ENCODE data around the gene GGT7.

GGT7 gene

GRCh38 chr20:34848597-34848996 is 24.1 kb downstream of the GGT7 start:
- no peaks in the 10 kb centered on the region for H3K4me1 ChIP-seq
- H3K9me3 ChIP-seq, result no peaks in the 10 kb centered on the region
- in situ Hi-C loops (cut with MboI; ENCODE audit: low sequenced_read_pairs), result no loop called here
- no peaks in the 10 kb centered on the region for H3K27me3 ChIP-seq (ENCODE audit: low read depth)
- peaks cover 52% of the 10 kb centered on the region for H3K36me3 ChIP-seq (replicated peaks)
- no peak for DNase-seq (ENCODE audit: low spot score in 2 of 2)
- no peak overlapping the region for H3K4me3 ChIP-seq

GRCh38 chr20:34843421-34843820 is 29.2 kb downstream of the GGT7 start:
- DNase-seq (ENCODE audit: low spot score in 2 of 2), result no peak
- no peak overlapping the region for H3K4me3 ChIP-seq
- no peaks in the 10 kb centered on the region for H3K9me3 ChIP-seq
- no peaks in the 10 kb centered on the region for H3K27me3 ChIP-seq (ENCODE audit: low read depth)
- H3K4me1 ChIP-seq, result no peaks in the 10 kb centered on the region
- in situ Hi-C loops (cut with MboI; ENCODE audit: low sequenced_read_pairs), result no loop called here
- peaks cover 14% of the 10 kb centered on the region for H3K36me3 ChIP-seq (replicated peaks)

GRCh38 chr20:34842143-34842542 is 30.5 kb downstream of the GGT7 start:
- H3K9me3 ChIP-seq, result no peaks in the 10 kb centered on the region
- in situ Hi-C loops (cut with MboI; ENCODE audit: low sequenced_read_pairs), result no loop called here

GRCh38 chr20:34834459-34834893 is 38.2 kb downstream of the GGT7 start:
- in situ Hi-C loops (cut with MboI; ENCODE audit: low sequenced_read_pairs), result loop anchor here (5.0 to 10.0 kb wide), 2 partner anchors 370 to 433 kb away; no protein-coding TSS in a partner anchor
- Histone ChIP-seq H3K4me3 (no peak overlapping the region), H3K4me1 (peaks cover 7% of the 10 kb centered on the region), H3K9me3 (no peaks in the 10 kb centered on the region), H3K27me3 (ENCODE audit: low read depth) (peaks cover 3% of the 10 kb centered on the region), H3K36me3 (replicated peaks) (no peaks in the 10 kb centered on the region)
- peak in 1 of 2 experiments; percentile 74 for DNase-seq (ENCODE audit: low spot score in 2 of 2)

More at GRCh38 chr20:34842143-34842542, 30.5 kb downstream of the GGT7 start:
- H3K36me3 ChIP-seq (replicated peaks), result peaks cover 5% of the 10 kb centered on the region; the same call in 1 of the 2 replicates
- no peak for DNase-seq (ENCODE audit: low spot score in 2 of 2)
- H3K27me3 ChIP-seq (ENCODE audit: low read depth), result no peaks in the 10 kb centered on the region
- no peaks in the 10 kb centered on the region for H3K4me1 ChIP-seq
- no peak overlapping the region for H3K4me3 ChIP-seq

GRCh38 chr20:34831936-34832335 is 40.7 kb downstream of the GGT7 start:
- peaks cover 7% of the 10 kb centered on the region for H3K4me1 ChIP-seq
- in situ Hi-C loops (cut with MboI; ENCODE audit: low sequenced_read_pairs), result loop anchor here (5.0 to 10.0 kb wide), 2 partner anchors 373 to 435 kb away; no protein-coding TSS in a partner anchor
- H3K4me3 ChIP-seq, result no peak overlapping the region
- no peaks in the 10 kb centered on the region for H3K36me3 ChIP-seq (replicated peaks)
- H3K9me3 ChIP-seq, result no peaks in the 10 kb centered on the region
- peaks cover 3% of the 10 kb centered on the region for H3K27me3 ChIP-seq (ENCODE audit: low read depth)
- DNase-seq (ENCODE audit: low spot score in 2 of 2), result no peak

- no peaks in the 10 kb centered on the region for H3K36me3 ChIP-seq (replicated peaks)
- H3K4me1 ChIP-seq, result peaks cover 13% of the 10 kb centered on the region
- DNase-seq (ENCODE audit: low spot score in 2 of 2), result no peak
- H3K4me3 ChIP-seq, result no peak overlapping the region
- no peaks in the 10 kb centered on the region for H3K9me3 ChIP-seq
- H3K27me3 ChIP-seq (ENCODE audit: low read depth), result peaks cover 3% of the 10 kb centered on the region
- in situ Hi-C loops (cut with MboI; ENCODE audit: low sequenced_read_pairs), result no loop called here
Observed at GRCh38 chr20:34829191-34829590, 43.5 kb downstream of the GGT7 start.

GRCh38 chr20:34825530-34826362 is 46.9 kb downstream of the GGT7 start, which contains the start of gene NCOA6:
NCOA6 (minus strand) TSS chr20:34825651; CDS start chr20:34782355, 43,296 bp downstream.
- Histone ChIP-seq H3K36me3 (replicated peaks) (peaks cover 5% of the 10 kb centered on the region; the same call in 1 of the 2 replicates), H3K4me1 (peaks cover 26% of the 10 kb centered on the region), H3K4me3 (peak within 1 kb of the TSS; percentile 81), H3K9me3 (no peaks in the 10 kb centered on the region), H3K27me3 (ENCODE audit: low read depth) (no peaks in the 10 kb centered on the region)
- DNase-seq (ENCODE audit: low spot score in 2 of 2), result peak; percentile 76 to 90
- in situ Hi-C loops (cut with MboI; ENCODE audit: low sequenced_read_pairs), result no loop called here

GRCh38 chr20:34824806-34825529 is 47.7 kb downstream of the GGT7 start:
- DNase-seq (ENCODE audit: low spot score in 2 of 2), result peak in 1 of 2 experiments; percentile 78

GRCh38 chr20:34824452-34824805 is 48.2 kb downstream of the GGT7 start:
- in situ Hi-C loops (cut with MboI; ENCODE audit: low sequenced_read_pairs), result no loop called here
- DNase-seq (ENCODE audit: low spot score in 2 of 2), result peak; percentile 64 to 82

More at GRCh38 chr20:34824806-34825529, 47.7 kb downstream of the GGT7 start:
- peaks cover 22% of the 10 kb centered on the region for H3K4me1 ChIP-seq
- no peaks in the 10 kb centered on the region for H3K9me3 ChIP-seq
- H3K27me3 ChIP-seq (ENCODE audit: low read depth), result no peaks in the 10 kb centered on the region
- H3K36me3 ChIP-seq (replicated peaks), result peaks cover 5% of the 10 kb centered on the region; the same call in 1 of the 2 replicates
- peak overlapping the region; percentile 81 for H3K4me3 ChIP-seq
- in situ Hi-C loops (cut with MboI; ENCODE audit: low sequenced_read_pairs), result no loop called here

GRCh38 chr20:34824026-34824425 is 48.6 kb downstream of the GGT7 start:
- in situ Hi-C loops (cut with MboI; ENCODE audit: low sequenced_read_pairs), result no loop called here
- no peak for DNase-seq (ENCODE audit: low spot score in 2 of 2)
- no peaks in the 10 kb centered on the region for H3K27me3 ChIP-seq (ENCODE audit: low read depth)
- peaks cover 5% of the 10 kb centered on the region; the same call in 1 of the 2 replicates for H3K36me3 ChIP-seq (replicated peaks)
- peaks cover 30% of the 10 kb centered on the region for H3K4me1 ChIP-seq
- H3K9me3 ChIP-seq, result no peaks in the 10 kb centered on the region
- H3K4me3 ChIP-seq, result peak overlapping the region; percentile 81

More at GRCh38 chr20:34824452-34824805, 48.2 kb downstream of the GGT7 start:
- Histone ChIP-seq H3K4me1 (peaks cover 26% of the 10 kb centered on the region), H3K36me3 (replicated peaks) (peaks cover 5% of the 10 kb centered on the region; the same call in 1 of the 2 replicates), H3K27me3 (ENCODE audit: low read depth) (no peaks in the 10 kb centered on the region), H3K4me3 (peak overlapping the region; percentile 81), H3K9me3 (no peaks in the 10 kb centered on the region)

GRCh38 chr20:34820805-34821578 is 51.7 kb downstream of the GGT7 start:
- H3K9me3 ChIP-seq, result no peaks in the 10 kb centered on the region
- H3K36me3 ChIP-seq (replicated peaks), result peaks cover 5% of the 10 kb centered on the region; the same call in 1 of the 2 replicates
- no peak for DNase-seq (ENCODE audit: low spot score in 2 of 2)
- in situ Hi-C loops (cut with MboI; ENCODE audit: low sequenced_read_pairs), result no loop called here
- peaks cover 44% of the 10 kb centered on the region for H3K4me1 ChIP-seq
- no peak overlapping the region for H3K4me3 ChIP-seq
- no peaks in the 10 kb centered on the region for H3K27me3 ChIP-seq (ENCODE audit: low read depth)

- Histone ChIP-seq H3K36me3 (replicated peaks) (peaks cover 2% of the 10 kb centered on the region; the same call in 1 of the 2 replicates), H3K9me3 (no peaks in the 10 kb centered on the region), H3K27me3 (ENCODE audit: low read depth) (no peaks in the 10 kb centered on the region), H3K4me3 (no peak overlapping the region), H3K4me1 (peaks cover 34% of the 10 kb centered on the region)
- DNase-seq (ENCODE audit: low spot score in 2 of 2), result peak in 1 of 2 experiments; percentile 97
- in situ Hi-C loops (cut with MboI; ENCODE audit: low sequenced_read_pairs), result no loop called here
Observed at GRCh38 chr20:34817801-34818200, 54.9 kb downstream of the GGT7 start.

GRCh38 chr20:34817072-34817471 is 55.6 kb downstream of the GGT7 start:
- no peaks in the 10 kb centered on the region for H3K36me3 ChIP-seq (replicated peaks)
- DNase-seq (ENCODE audit: low spot score in 2 of 2), result peak in 1 of 2 experiments; percentile 41
- no peak overlapping the region for H3K4me3 ChIP-seq
- H3K4me1 ChIP-seq, result peaks cover 33% of the 10 kb centered on the region
- in situ Hi-C loops (cut with MboI; ENCODE audit: low sequenced_read_pairs), result no loop called here
- no peaks in the 10 kb centered on the region for H3K27me3 ChIP-seq (ENCODE audit: low read depth)
- H3K9me3 ChIP-seq, result no peaks in the 10 kb centered on the region

All from HAP-1 (cell line).